ENCODE results near the gene MYO7A. TPM values are rescaled to one million over a fixed set of nuclear protein-coding genes. Genes with fewer than 3 reads are reported as not detected.

Gene MYO7A
- total RNA-seq, 1 donor: 0.27 TPM

DNA sequence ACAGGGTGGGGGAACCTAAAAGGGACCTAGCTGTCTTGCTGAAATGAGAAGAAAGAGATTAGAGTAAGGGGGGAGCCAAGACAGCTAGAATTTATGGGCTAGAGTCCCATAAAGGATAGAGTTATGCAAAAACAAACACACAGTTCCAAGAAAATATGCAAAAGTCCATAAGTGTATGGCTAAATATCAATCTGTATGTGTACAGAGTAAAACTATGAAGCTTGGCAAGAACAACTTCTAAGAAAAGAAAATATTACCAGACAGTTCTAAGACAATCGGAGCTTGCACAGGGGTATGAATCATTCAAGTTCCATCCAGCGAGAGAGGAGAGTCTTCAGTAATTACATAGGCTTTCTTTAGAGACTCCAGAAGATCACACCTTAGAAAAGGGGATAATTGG lies 131.6 kb downstream of the MYO7A start:
- no peak for DNase-seq (ENCODE audit: low read depth in 2 of 3, low spot score in 2 of 3)

DNA sequence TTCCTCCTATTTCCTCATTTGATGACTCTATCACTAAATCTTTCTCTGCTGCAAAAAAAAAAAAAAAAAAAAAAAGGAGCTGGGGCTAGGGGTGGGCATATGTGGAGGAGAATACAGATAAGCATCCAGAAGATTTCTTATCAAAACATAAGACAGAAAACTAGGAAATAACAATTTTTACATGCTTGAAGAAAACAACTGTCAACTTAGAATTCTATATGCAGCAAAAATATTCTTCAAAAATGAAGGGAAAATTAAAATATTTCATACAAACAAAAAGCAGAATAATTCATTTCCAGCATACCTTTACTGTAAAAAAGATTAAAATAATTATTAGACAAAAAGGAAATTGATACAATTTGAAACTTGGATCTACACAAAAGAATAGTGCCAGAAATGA lies 134.8 kb downstream of the MYO7A start:
- no peak for DNase-seq (ENCODE audit: low read depth in 2 of 3, low spot score in 2 of 3)

Other genes with a start within 250 kb of the MYO7A start
- under 0.01 TPM for gene B3GNT6, start 93.8 kb upstream of the MYO7A start, total RNA-seq
- gene CAPN5, start 61.3 kb upstream of the MYO7A start, total RNA-seq: 1.3 TPM
- not detected for gene OMP, start 25.4 kb upstream of the MYO7A start, total RNA-seq
- not detected for gene GDPD4, start 173.4 kb downstream of the MYO7A start, total RNA-seq

Measured in hematopoietic multipotent progenitor cell (in vitro differentiated cells).